C4-2B (cell line): ENCODE data around the gene MX2.
"Not testable (repeated sequence)": the region's sequence is repeated elsewhere in the genome, so short reads cannot be mapped to it uniquely, and the experiment has no call there.

Source experiments
- H3K27ac ChIP-seq: fragments of 450-650 bp; 2 replicates; pipeline ENCODE4 v1.5.1; 2017
- CTCF ChIP-seq: fragments of 450-650 bp; conservative IDR thresholded peaks from 2 replicates; pipeline ENCODE4 v1.5.1; 2017; ENCODE audit warnings: mild to moderate bottlenecking
- ZFX ChIP-seq: fragments of 450-650 bp; IDR thresholded peaks from 2 replicates; pipeline ENCODE4 v1.6.1; 2017

MX2 gene

GRCh38 chr21:41418393-41418792 lies 56.6 kb downstream of the MX2 start:
- H3K27ac ChIP-seq = no peak overlapping the region
- TF ChIP-seq CTCF = no peak
- TF ChIP-seq ZFX = no peak

- H3K27ac ChIP-seq = no peak overlapping the region; the same call in 1 of the 2 replicates
- TF ChIP-seq CTCF = no peak
- TF ChIP-seq ZFX = no peak
Observed at GRCh38 chr21:41418956-41419680, 57.3 kb downstream of the MX2 start.

- peak overlapping the region; percentile 77 for H3K27ac ChIP-seq
- peak; percentile 82; the same call in 1 of the 2 replicates for TF ChIP-seq ZFX
- TF ChIP-seq CTCF = no peak
Observed at GRCh38 chr21:41419921-41420862, 58.4 kb downstream of the MX2 start.

- peak overlapping the region; percentile 77 for H3K27ac ChIP-seq
Observed at GRCh38 chr21:41420998-41421397, 59.2 kb downstream of the MX2 start.

- TF ChIP-seq ZFX (no peak), CTCF (no peak)
Observed at GRCh38 chr21:41422546-41423304, 60.9 kb downstream of the MX2 start.

GRCh38 chr21:41423305-41423636 lies 61.4 kb downstream of the MX2 start:
- H3K27ac ChIP-seq = not testable (repeated sequence)

More at GRCh38 chr21:41422546-41423304, 60.9 kb downstream of the MX2 start:
- H3K27ac ChIP-seq = no peak overlapping the region

GRCh38 chr21:41425588-41425953 lies 63.7 kb downstream of the MX2 start:
- TF ChIP-seq ZFX (no peak), CTCF (no peak)
- H3K27ac ChIP-seq = no peak overlapping the region
